ENCODE data around the gene UBE2E2.

The UBE2E2 gene

GRCh38 chr3:23189187-23189586 is 13.9 kb upstream of the UBE2E2 start:
- TF ChIP-seq, protein P1, sequence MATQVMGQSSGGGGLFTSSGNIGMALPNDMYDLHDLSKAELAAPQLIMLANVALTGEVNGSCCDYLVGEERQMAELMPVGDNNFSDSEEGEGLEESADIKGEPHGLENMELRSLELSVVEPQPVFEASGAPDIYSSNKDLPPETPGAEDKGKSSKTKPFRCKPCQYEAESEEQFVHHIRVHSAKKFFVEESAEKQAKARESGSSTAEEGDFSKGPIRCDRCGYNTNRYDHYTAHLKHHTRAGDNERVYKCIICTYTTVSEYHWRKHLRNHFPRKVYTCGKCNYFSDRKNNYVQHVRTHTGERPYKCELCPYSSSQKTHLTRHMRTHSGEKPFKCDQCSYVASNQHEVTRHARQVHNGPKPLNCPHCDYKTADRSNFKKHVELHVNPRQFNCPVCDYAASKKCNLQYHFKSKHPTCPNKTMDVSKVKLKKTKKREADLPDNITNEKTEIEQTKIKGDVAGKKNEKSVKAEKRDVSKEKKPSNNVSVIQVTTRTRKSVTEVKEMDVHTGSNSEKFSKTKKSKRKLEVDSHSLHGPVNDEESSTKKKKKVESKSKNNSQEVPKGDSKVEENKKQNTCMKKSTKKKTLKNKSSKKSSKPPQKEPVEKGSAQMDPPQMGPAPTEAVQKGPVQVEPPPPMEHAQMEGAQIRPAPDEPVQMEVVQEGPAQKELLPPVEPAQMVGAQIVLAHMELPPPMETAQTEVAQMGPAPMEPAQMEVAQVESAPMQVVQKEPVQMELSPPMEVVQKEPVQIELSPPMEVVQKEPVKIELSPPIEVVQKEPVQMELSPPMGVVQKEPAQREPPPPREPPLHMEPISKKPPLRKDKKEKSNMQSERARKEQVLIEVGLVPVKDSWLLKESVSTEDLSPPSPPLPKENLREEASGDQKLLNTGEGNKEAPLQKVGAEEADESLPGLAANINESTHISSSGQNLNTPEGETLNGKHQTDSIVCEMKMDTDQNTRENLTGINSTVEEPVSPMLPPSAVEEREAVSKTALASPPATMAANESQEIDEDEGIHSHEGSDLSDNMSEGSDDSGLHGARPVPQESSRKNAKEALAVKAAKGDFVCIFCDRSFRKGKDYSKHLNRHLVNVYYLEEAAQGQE (IDR thresholded peaks at IDR 0.05; ENCODE audit: insufficient read depth in 1 of 2, low read depth in 2 of 2, low read length in 2 of 2), result no peak
- TF ChIP-seq FOXP2 (optimal IDR thresholded peaks at IDR 0.05; ENCODE audit: borderline replicate concordance, extremely low read depth, extremely low read length, insufficient read depth) (no peak), SIN3A (IDR thresholded peaks at IDR 0.05; ENCODE audit: borderline replicate concordance, insufficient read depth, low read length) (no peak)

GRCh38 chr3:23192816-23193215 is 10.3 kb upstream of the UBE2E2 start:
- TF ChIP-seq, protein P1 (IDR thresholded peaks at IDR 0.05; ENCODE audit: insufficient read depth in 1 of 2, low read depth in 2 of 2, low read length in 2 of 2), result no peak
- TF ChIP-seq POLR2AphosphoS5 (IDR thresholded peaks at IDR 0.05; ENCODE audit: low read depth, low read length) (no peak), SIN3A (IDR thresholded peaks at IDR 0.05; ENCODE audit: borderline replicate concordance, insufficient read depth, low read length) (no peak), FOXP2 (optimal IDR thresholded peaks at IDR 0.05; ENCODE audit: borderline replicate concordance, extremely low read depth, extremely low read length, insufficient read depth) (no peak), TAF1 (IDR thresholded peaks at IDR 0.05; ENCODE audit: borderline replicate concordance, insufficient read depth, low read length) (no peak)

- TF ChIP-seq, protein P1 (IDR thresholded peaks at IDR 0.05; ENCODE audit: insufficient read depth in 1 of 2, low read depth in 2 of 2, low read length in 2 of 2), result no peak
- TF ChIP-seq TAF1 (IDR thresholded peaks at IDR 0.05; ENCODE audit: borderline replicate concordance, insufficient read depth, low read length) (no peak), SIN3A (IDR thresholded peaks at IDR 0.05; ENCODE audit: borderline replicate concordance, insufficient read depth, low read length) (no peak), FOXP2 (optimal IDR thresholded peaks at IDR 0.05; ENCODE audit: borderline replicate concordance, extremely low read depth, extremely low read length, insufficient read depth) (no peak), POLR2AphosphoS5 (IDR thresholded peaks at IDR 0.05; ENCODE audit: low read depth, low read length) (no peak)
These were observed 9.3 kb upstream of the UBE2E2 start for GRCh38 chr3:23193831-23194230.

GRCh38 chr3:23198801-23199200 is 4.3 kb upstream of the UBE2E2 start:
- TF ChIP-seq TAF1 (IDR thresholded peaks at IDR 0.05; ENCODE audit: borderline replicate concordance, insufficient read depth, low read length), result no peak
- TF ChIP-seq FOXP2 (optimal IDR thresholded peaks at IDR 0.05; ENCODE audit: borderline replicate concordance, extremely low read depth, extremely low read length, insufficient read depth), result no peak
- TF ChIP-seq SIN3A (IDR thresholded peaks at IDR 0.05; ENCODE audit: borderline replicate concordance, insufficient read depth, low read length), result no peak
- TF ChIP-seq, protein P1 (IDR thresholded peaks at IDR 0.05; ENCODE audit: insufficient read depth in 1 of 2, low read depth in 2 of 2, low read length in 2 of 2), result no peak
- TF ChIP-seq POLR2AphosphoS5 (IDR thresholded peaks at IDR 0.05; ENCODE audit: low read depth, low read length), result no peak

DNA sequence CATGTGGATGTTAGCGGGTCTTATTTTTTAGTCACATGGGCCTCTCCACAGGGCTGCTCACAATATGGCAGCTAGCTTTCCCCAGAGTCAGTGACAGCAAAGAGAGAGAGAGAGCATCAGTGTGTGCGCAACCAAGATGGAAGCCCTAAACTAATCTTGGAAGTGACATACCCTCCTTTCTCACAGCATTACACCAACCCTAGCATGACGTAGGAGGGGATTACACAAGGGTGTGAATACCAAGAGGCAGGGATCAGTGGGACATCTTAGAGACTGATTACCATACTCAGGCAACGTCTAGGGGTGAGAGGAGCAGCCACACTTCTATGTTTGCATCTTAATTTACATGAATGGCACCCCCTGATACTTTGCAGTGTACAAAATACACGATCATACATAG is 3.5 kb upstream of the UBE2E2 start:
- TF ChIP-seq TAF1 (IDR thresholded peaks at IDR 0.05; ENCODE audit: borderline replicate concordance, insufficient read depth, low read length) (no peak), SIN3A (IDR thresholded peaks at IDR 0.05; ENCODE audit: borderline replicate concordance, insufficient read depth, low read length) (no peak), FOXP2 (optimal IDR thresholded peaks at IDR 0.05; ENCODE audit: borderline replicate concordance, extremely low read depth, extremely low read length, insufficient read depth) (no peak), POLR2AphosphoS5 (IDR thresholded peaks at IDR 0.05; ENCODE audit: low read depth, low read length) (no peak)
- TF ChIP-seq, protein P1 (IDR thresholded peaks at IDR 0.05; ENCODE audit: insufficient read depth in 1 of 2, low read depth in 2 of 2, low read length in 2 of 2), result no peak
